ENCODE data around the gene PI4KB. TPM values are rescaled to one million over a fixed set of nuclear protein-coding genes. Genes with fewer than 3 reads are reported as not detected.

The PI4KB gene
- polyA plus RNA-seq: 10 to 100 TPM; 22.3 to 28.6 TPM

- Histone ChIP-seq H3K36me3 (ENCODE audit: control insufficient read depth in 2 of 2, insufficient read depth in 2 of 2, low read length in 1 of 2) (peaks cover 0 to 3% of the 10 kb centered on the region in 2 donors), H3K27me3 (ENCODE audit: control insufficient read depth in 1 of 2, insufficient read depth in 2 of 2, low read length in 2 of 2) (no peaks in the 10 kb centered on the region), H3K4me1 (ENCODE audit: control insufficient read depth in 2 of 2, insufficient read depth in 2 of 2, low read length in 1 of 2) (peaks cover 0 to 4% of the 10 kb centered on the region in 2 donors), H3K4me3 (ENCODE audit: low read depth in 1 of 2, low read length in 2 of 2) (peak within 1 kb of the TSS; percentile 68 to 73), H3K27ac (ENCODE audit: low read depth in 2 of 2, low read length in 1 of 2) (peak within 1 kb of the TSS; percentile 83 to 85), H3K9me3 (ENCODE audit: control insufficient read depth in 2 of 2, insufficient read depth in 1 of 2, low read depth in 1 of 2, low read length in 1 of 2) (no peaks in the 10 kb centered on the region)
- 0% methylated on average over 33 to 40 of the region's 40 CpGs for WGBS, 2 donors
Measured at GRCh38 chr1:151327223-151327902, at the start of gene PI4KB. TSS of gene PI4KB (minus strand) at chr1:151327416. CDS start at chr1:151316481, 10,935 bp downstream.

- Histone ChIP-seq H3K4me1 (ENCODE audit: control insufficient read depth in 2 of 2, insufficient read depth in 2 of 2, low read length in 1 of 2) (peaks cover 3 to 9% of the 10 kb centered on the region in 2 donors), H3K27ac (ENCODE audit: low read depth in 2 of 2, low read length in 1 of 2) (no peak overlapping the region)
Measured at GRCh38 chr1:151373196-151373595, 46.0 kb upstream of the PI4KB start.

GRCh38 chr1:151372058-151372934, 45.1 kb upstream of the PI4KB start, which contains the start of gene SELENBP1:
TSS of gene SELENBP1 (minus strand) at chr1:151372705. CDS start at chr1:151372641, 64 bp downstream.
- Histone ChIP-seq H3K27me3 (ENCODE audit: control insufficient read depth in 1 of 2, insufficient read depth in 2 of 2, low read length in 2 of 2) (no peaks in the 10 kb centered on the region), H3K9me3 (ENCODE audit: control insufficient read depth in 2 of 2, insufficient read depth in 1 of 2, low read depth in 1 of 2, low read length in 1 of 2) (no peaks in the 10 kb centered on the region), H3K4me1 (ENCODE audit: control insufficient read depth in 2 of 2, insufficient read depth in 2 of 2, low read length in 1 of 2) (peaks cover 3 to 9% of the 10 kb centered on the region in 2 donors), H3K4me3 (ENCODE audit: low read depth in 1 of 2, low read length in 2 of 2) (peak within 1 kb of the TSS; percentile 25 to 40), H3K36me3 (ENCODE audit: control insufficient read depth in 2 of 2, insufficient read depth in 2 of 2, low read length in 1 of 2) (peaks cover 0 to 4% of the 10 kb centered on the region in 2 donors), H3K27ac (ENCODE audit: low read depth in 2 of 2, low read length in 1 of 2) (peak within 1 kb of the TSS; percentile 71 to 81)
- 20 to 30% methylated on average over 11 of the region's 11 CpGs for WGBS, 2 donors

More at GRCh38 chr1:151373196-151373595, 46.0 kb upstream of the PI4KB start:
- H3K9me3 ChIP-seq (ENCODE audit: control insufficient read depth in 2 of 2, insufficient read depth in 1 of 2, low read depth in 1 of 2, low read length in 1 of 2): no peaks in the 10 kb centered on the region
- H3K36me3 ChIP-seq (ENCODE audit: control insufficient read depth in 2 of 2, insufficient read depth in 2 of 2, low read length in 1 of 2): peaks cover 0 to 4% of the 10 kb centered on the region in 2 donors
- no peaks in the 10 kb centered on the region for H3K27me3 ChIP-seq (ENCODE audit: control insufficient read depth in 1 of 2, insufficient read depth in 2 of 2, low read length in 2 of 2)
- 79 to 81% methylated on average over 14 of the region's 14 CpGs for WGBS, 2 donors
- no peak overlapping the region for H3K4me3 ChIP-seq (ENCODE audit: low read depth in 1 of 2, low read length in 2 of 2)

- H3K9me3 ChIP-seq (ENCODE audit: control insufficient read depth in 2 of 2, insufficient read depth in 1 of 2, low read depth in 1 of 2, low read length in 1 of 2): no peaks in the 10 kb centered on the region
- H3K36me3 ChIP-seq (ENCODE audit: control insufficient read depth in 2 of 2, insufficient read depth in 2 of 2, low read length in 1 of 2): peaks cover 0 to 7% of the 10 kb centered on the region in 2 donors
- peaks cover 3 to 9% of the 10 kb centered on the region in 2 donors for H3K4me1 ChIP-seq (ENCODE audit: control insufficient read depth in 2 of 2, insufficient read depth in 2 of 2, low read length in 1 of 2)
- no peaks in the 10 kb centered on the region for H3K27me3 ChIP-seq (ENCODE audit: control insufficient read depth in 1 of 2, insufficient read depth in 2 of 2, low read length in 2 of 2)
- 15 to 24% methylated on average over 9 of the region's 9 CpGs for WGBS, 2 donors
- peak overlapping the region; percentile 25 to 40 for H3K4me3 ChIP-seq (ENCODE audit: low read depth in 1 of 2, low read length in 2 of 2)
- peak overlapping the region; percentile 71 to 81 for H3K27ac ChIP-seq (ENCODE audit: low read depth in 2 of 2, low read length in 1 of 2)
Measured at GRCh38 chr1:151371370-151372057, 44.3 kb upstream of the PI4KB start.

- Histone ChIP-seq H3K4me1 (ENCODE audit: control insufficient read depth in 2 of 2, insufficient read depth in 2 of 2, low read length in 1 of 2) (peaks cover 3 to 9% of the 10 kb centered on the region in 2 donors), H3K9me3 (ENCODE audit: control insufficient read depth in 2 of 2, insufficient read depth in 1 of 2, low read depth in 1 of 2, low read length in 1 of 2) (no peaks in the 10 kb centered on the region), H3K4me3 (ENCODE audit: low read depth in 1 of 2, low read length in 2 of 2) (no peak overlapping the region), H3K27me3 (ENCODE audit: control insufficient read depth in 1 of 2, insufficient read depth in 2 of 2, low read length in 2 of 2) (no peaks in the 10 kb centered on the region), H3K36me3 (ENCODE audit: control insufficient read depth in 2 of 2, insufficient read depth in 2 of 2, low read length in 1 of 2) (peaks cover 0 to 12% of the 10 kb centered on the region in 2 donors), H3K27ac (ENCODE audit: low read depth in 2 of 2, low read length in 1 of 2) (no peak overlapping the region)
- WGBS, 2 donors: 60 to 63% methylated on average over 6 of the region's 6 CpGs
Measured at GRCh38 chr1:151370211-151370911, 43.1 kb upstream of the PI4KB start.

GRCh38 chr1:151369621-151370048, 42.4 kb upstream of the PI4KB start:
- H3K9me3 ChIP-seq (ENCODE audit: control insufficient read depth in 2 of 2, insufficient read depth in 1 of 2, low read depth in 1 of 2, low read length in 1 of 2): no peaks in the 10 kb centered on the region
- 87% methylated on average over 15 of the region's 15 CpGs for WGBS, 2 donors
- H3K27ac ChIP-seq (ENCODE audit: low read depth in 2 of 2, low read length in 1 of 2): no peak overlapping the region
- H3K4me1 ChIP-seq (ENCODE audit: control insufficient read depth in 2 of 2, insufficient read depth in 2 of 2, low read length in 1 of 2): peaks cover 3 to 9% of the 10 kb centered on the region in 2 donors
- no peak overlapping the region for H3K4me3 ChIP-seq (ENCODE audit: low read depth in 1 of 2, low read length in 2 of 2)
- H3K27me3 ChIP-seq (ENCODE audit: control insufficient read depth in 1 of 2, insufficient read depth in 2 of 2, low read length in 2 of 2): no peaks in the 10 kb centered on the region
- H3K36me3 ChIP-seq (ENCODE audit: control insufficient read depth in 2 of 2, insufficient read depth in 2 of 2, low read length in 1 of 2): peaks cover 0 to 19% of the 10 kb centered on the region in 2 donors

GRCh38 chr1:151369302-151369610, 42.0 kb upstream of the PI4KB start:
- H3K4me1 ChIP-seq (ENCODE audit: control insufficient read depth in 2 of 2, insufficient read depth in 2 of 2, low read length in 1 of 2): peaks cover 3 to 9% of the 10 kb centered on the region in 2 donors
- no peak overlapping the region for H3K27ac ChIP-seq (ENCODE audit: low read depth in 2 of 2, low read length in 1 of 2)

GRCh38 chr1:151368393-151369301, 41.4 kb upstream of the PI4KB start:
- Histone ChIP-seq H3K27ac (ENCODE audit: low read depth in 2 of 2, low read length in 1 of 2) (no peak overlapping the region), H3K36me3 (ENCODE audit: control insufficient read depth in 2 of 2, insufficient read depth in 2 of 2, low read length in 1 of 2) (peaks cover 0 to 23% of the 10 kb centered on the region in 2 donors), H3K4me1 (ENCODE audit: control insufficient read depth in 2 of 2, insufficient read depth in 2 of 2, low read length in 1 of 2) (peaks cover 3 to 9% of the 10 kb centered on the region in 2 donors), H3K9me3 (ENCODE audit: control insufficient read depth in 2 of 2, insufficient read depth in 1 of 2, low read depth in 1 of 2, low read length in 1 of 2) (no peaks in the 10 kb centered on the region), H3K27me3 (ENCODE audit: control insufficient read depth in 1 of 2, insufficient read depth in 2 of 2, low read length in 2 of 2) (no peaks in the 10 kb centered on the region), H3K4me3 (ENCODE audit: low read depth in 1 of 2, low read length in 2 of 2) (no peak overlapping the region)
- WGBS, 2 donors: 83 to 90% methylated on average over 20 of the region's 20 CpGs

More at GRCh38 chr1:151369302-151369610, 42.0 kb upstream of the PI4KB start:
- H3K27me3 ChIP-seq (ENCODE audit: control insufficient read depth in 1 of 2, insufficient read depth in 2 of 2, low read length in 2 of 2): no peaks in the 10 kb centered on the region
- H3K4me3 ChIP-seq (ENCODE audit: low read depth in 1 of 2, low read length in 2 of 2): no peak overlapping the region
- peaks cover 0 to 22% of the 10 kb centered on the region in 2 donors for H3K36me3 ChIP-seq (ENCODE audit: control insufficient read depth in 2 of 2, insufficient read depth in 2 of 2, low read length in 1 of 2)
- no peaks in the 10 kb centered on the region for H3K9me3 ChIP-seq (ENCODE audit: control insufficient read depth in 2 of 2, insufficient read depth in 1 of 2, low read depth in 1 of 2, low read length in 1 of 2)
- 91 to 93% methylated on average over 7 of the region's 7 CpGs for WGBS, 2 donors

All from esophagus (tissue), 2 donors.